ENCODE measurements around the gene TMUB2. TPM values are rescaled to one million over a fixed set of nuclear protein-coding genes. Genes with fewer than 3 reads are reported as not detected.

TMUB2 gene
- total and polyA plus RNA-seq, 9 of the 15 experiments (the other 6 are each of a cell fraction or from before 2014, with no cell fraction given): 4.1 to 29.8 (median 16.3) TPM

DNA sequence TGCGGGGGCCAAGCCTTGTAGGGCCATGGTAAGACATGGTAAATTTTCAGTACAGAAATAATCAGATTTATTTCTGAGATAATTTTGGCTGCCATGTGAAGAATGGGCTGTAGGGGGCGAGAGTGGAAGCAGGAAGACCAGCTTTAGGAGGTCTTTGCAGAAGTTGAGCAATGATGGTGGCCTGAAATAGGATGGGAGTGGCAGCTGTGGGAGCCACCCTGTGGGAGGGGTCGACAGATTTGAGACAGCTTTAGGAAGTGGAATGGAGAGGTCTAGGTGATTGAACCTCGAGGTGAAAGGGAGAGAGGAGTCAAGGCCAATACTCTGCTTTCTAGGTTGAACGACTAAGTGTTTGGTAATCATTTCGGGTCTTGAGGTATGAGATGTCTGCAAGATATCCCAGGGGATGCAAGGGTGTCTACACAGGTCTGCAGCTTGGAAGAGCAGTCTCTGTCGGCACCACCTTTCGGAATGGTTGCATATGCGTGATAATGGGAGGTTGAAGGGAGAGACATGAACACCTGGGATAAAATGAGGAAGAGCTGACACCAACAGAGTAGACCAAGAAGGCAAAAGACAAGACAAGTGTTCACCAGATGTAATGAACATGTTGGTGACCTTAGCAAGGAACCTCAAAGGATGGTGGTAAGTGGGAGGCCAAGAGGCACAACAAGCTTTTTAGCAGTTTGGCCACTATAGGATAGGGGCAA lies 17.1 kb downstream of the TMUB2 start (continued):
- no peak for TF ChIP-seq ZNF76 (CRISPR knock-in tag; IDR thresholded peaks at IDR 0.05; ENCODE audit: borderline replicate concordance)
- no peak for TF ChIP-seq ZNF699 (CRISPR knock-in tag; IDR thresholded peaks at IDR 0.05; ENCODE audit: insufficient replicate concordance)
- no peak for TF ChIP-seq FOXJ2 (tag; IDR thresholded peaks at IDR 0.05)
- TF ChIP-seq, protein P1, sequence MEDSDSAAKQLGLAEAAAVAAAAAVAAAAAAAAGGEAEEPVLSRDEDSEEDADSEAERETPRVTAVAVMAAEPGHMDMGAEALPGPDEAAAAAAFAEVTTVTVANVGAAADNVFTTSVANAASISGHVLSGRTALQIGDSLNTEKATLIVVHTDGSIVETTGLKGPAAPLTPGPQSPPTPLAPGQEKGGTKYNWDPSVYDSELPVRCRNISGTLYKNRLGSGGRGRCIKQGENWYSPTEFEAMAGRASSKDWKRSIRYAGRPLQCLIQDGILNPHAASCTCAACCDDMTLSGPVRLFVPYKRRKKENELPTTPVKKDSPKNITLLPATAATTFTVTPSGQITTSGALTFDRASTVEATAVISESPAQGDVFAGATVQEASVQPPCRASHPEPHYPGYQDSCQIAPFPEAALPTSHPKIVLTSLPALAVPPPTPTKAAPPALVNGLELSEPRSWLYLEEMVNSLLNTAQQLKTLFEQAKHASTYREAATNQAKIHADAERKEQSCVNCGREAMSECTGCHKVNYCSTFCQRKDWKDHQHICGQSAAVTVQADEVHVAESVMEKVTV (CRISPR knock-in tag; IDR thresholded peaks at IDR 0.05): no peak
- TF ChIP-seq, protein P2, sequence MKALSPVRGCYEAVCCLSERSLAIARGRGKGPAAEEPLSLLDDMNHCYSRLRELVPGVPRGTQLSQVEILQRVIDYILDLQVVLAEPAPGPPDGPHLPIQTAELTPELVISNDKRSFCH (CRISPR knock-in tag; IDR thresholded peaks at IDR 0.05): no peak
- TF ChIP-seq, protein P2 (tag; IDR thresholded peaks at IDR 0.05): no peak
- TF ChIP-seq ZSCAN32 (CRISPR knock-in tag; IDR thresholded peaks at IDR 0.05): no peak
- TF ChIP-seq, protein P3, sequence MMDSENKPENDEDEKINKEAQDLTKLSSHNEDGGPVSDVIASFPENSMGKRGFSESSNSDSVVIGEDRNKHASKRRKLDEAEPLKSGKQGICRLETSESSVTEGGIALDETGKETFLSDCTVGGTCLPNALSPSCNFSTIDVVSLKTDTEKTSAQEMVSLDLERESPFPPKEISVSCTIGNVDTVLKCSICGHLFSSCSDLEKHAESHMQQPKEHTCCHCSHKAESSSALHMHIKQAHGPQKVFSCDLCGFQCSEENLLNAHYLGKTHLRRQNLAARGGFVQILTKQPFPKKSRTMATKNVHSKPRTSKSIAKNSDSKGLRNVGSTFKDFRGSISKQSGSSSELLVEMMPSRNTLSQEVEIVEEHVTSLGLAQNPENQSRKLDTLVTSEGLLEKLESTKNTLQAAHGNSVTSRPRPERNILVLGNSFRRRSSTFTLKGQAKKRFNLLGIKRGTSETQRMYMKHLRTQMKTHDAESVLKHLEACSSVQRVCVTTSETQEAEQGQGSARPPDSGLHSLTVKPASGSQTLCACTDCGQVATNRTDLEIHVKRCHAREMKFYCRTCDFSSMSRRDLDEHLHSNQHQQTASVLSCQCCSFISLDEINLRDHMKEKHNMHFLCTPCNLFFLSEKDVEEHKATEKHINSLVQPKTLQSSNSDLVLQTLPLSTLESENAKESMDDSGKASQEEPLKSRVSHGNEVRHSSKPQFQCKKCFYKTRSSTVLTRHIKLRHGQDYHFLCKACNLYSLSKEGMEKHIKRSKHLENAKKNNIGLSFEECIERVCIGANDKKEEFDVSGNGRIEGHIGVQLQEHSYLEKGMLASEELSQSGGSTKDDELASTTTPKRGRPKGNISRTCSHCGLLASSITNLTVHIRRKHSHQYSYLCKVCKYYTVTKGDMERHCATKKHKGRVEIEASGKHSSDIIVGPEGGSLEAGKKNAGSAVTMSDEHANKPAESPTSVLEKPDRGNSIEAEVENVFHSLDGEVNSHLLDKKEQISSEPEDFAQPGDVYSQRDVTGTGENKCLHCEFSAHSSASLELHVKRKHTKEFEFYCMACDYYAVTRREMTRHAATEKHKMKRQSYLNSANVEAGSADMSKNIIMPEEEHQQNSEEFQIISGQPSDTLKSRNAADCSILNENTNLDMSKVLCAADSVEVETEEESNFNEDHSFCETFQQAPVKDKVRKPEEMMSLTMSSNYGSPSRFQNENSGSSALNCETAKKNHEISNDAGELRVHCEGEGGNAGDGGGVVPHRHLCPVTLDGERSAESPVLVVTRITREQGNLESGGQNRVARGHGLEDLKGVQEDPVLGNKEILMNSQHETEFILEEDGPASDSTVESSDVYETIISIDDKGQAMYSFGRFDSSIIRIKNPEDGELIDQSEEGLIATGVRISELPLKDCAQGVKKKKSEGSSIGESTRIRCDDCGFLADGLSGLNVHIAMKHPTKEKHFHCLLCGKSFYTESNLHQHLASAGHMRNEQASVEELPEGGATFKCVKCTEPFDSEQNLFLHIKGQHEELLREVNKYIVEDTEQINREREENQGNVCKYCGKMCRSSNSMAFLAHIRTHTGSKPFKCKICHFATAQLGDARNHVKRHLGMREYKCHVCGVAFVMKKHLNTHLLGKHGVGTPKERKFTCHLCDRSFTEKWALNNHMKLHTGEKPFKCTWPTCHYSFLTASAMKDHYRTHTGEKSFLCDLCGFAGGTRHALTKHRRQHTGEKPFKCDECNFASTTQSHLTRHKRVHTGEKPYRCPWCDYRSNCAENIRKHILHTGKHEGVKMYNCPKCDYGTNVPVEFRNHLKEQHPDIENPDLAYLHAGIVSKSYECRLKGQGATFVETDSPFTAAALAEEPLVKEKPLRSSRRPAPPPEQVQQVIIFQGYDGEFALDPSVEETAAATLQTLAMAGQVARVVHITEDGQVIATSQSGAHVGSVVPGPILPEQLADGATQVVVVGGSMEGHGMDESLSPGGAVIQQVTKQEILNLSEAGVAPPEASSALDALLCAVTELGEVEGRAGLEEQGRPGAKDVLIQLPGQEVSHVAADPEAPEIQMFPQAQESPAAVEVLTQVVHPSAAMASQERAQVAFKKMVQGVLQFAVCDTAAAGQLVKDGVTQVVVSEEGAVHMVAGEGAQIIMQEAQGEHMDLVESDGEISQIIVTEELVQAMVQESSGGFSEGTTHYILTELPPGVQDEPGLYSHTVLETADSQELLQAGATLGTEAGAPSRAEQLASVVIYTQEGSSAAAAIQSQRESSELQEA (IDR thresholded peaks at IDR 0.05; ENCODE audit: low read depth): no peak
- TF ChIP-seq, protein P4, sequence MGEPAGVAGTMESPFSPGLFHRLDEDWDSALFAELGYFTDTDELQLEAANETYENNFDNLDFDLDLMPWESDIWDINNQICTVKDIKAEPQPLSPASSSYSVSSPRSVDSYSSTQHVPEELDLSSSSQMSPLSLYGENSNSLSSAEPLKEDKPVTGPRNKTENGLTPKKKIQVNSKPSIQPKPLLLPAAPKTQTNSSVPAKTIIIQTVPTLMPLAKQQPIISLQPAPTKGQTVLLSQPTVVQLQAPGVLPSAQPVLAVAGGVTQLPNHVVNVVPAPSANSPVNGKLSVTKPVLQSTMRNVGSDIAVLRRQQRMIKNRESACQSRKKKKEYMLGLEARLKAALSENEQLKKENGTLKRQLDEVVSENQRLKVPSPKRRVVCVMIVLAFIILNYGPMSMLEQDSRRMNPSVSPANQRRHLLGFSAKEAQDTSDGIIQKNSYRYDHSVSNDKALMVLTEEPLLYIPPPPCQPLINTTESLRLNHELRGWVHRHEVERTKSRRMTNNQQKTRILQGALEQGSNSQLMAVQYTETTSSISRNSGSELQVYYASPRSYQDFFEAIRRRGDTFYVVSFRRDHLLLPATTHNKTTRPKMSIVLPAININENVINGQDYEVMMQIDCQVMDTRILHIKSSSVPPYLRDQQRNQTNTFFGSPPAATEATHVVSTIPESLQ (CRISPR knock-in tag; IDR thresholded peaks at IDR 0.05): no peak
- peak; percentile 18; the same call in 1 of the 2 replicates for TF ChIP-seq MBD2 (IDR thresholded peaks at IDR 0.05; ENCODE audit: borderline replicate concordance, low read depth)
- TF ChIP-seq LCOR (CRISPR knock-in tag; IDR thresholded peaks at IDR 0.05): no peak
- no peak for TF ChIP-seq WHSC1 (IDR thresholded peaks at IDR 0.05; ENCODE audit: low read length)
- no peak for TF ChIP-seq PHB (CRISPR knock-in tag; IDR thresholded peaks at IDR 0.05)
- TF ChIP-seq ZNF445 (CRISPR knock-in tag; IDR thresholded peaks at IDR 0.05; ENCODE audit: low read depth): no peak

Measured in K562 (cell line).